GM18508 (cell line): ENCODE data around the gene HOMEZ.
"Not testable (repeated sequence)": the region's sequence is repeated elsewhere in the genome, so short reads cannot be mapped to it uniquely, and the experiment has no call there.

Source experiments
- ATAC-seq: cut with Tn5 transposase; IDR thresholded peaks from one replicate; pipeline ENCODE4 v1.9.1; 2021; ENCODE audit warnings: moderate number of reproducible peaks; ENCODE audit not compliant: insufficient read depth, unreplicated experiment

Gene HOMEZ

DNA sequence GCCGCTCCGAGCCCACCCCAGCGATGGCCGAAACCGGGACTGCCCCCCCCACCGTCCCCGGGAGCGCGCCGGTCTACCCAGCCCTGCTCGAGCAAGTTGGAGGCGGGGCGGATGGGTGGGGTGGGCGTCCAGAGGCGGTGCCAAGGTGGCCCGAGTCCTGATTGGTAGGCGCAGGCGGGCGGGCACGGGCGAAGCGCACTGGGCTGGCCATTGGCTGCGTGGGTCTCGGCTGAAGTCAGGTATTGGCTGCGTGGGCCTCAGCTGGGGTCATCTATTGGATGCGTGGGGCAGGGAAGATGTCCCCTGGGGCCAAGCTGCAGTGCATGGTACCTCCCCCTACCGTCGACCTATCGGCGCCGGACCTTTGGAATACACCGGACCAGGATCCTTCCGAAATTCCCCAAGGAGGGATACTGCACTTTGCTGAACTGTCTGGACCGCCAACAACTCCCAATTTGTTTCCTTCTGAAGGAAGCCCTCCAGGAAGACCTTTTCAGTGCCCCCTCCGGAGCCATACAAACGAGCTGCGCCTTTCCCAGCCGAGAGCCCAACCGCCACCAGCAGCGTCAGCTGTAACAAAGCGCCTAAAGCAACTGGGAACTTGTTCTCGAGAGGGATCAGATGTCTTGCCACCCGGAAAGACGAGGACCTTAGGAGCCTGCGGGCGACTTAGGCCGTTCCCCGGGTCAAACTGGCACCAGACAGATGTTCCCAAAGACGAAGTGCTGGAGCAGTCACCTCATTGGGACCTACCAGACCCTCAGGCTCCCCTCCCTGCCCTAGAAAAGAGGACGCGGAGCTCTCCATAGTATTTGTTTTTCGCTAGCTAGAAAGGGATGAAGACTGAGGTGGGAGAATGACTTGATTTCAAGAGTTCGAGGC is at the start of gene HOMEZ:
Gene HOMEZ, minus strand, starts transcription at position 113 of the 882 bp plus-strand sequence. CDS start 180 bp downstream, outside the sequence.
- peak; percentile 84 for ATAC-seq

DNA sequence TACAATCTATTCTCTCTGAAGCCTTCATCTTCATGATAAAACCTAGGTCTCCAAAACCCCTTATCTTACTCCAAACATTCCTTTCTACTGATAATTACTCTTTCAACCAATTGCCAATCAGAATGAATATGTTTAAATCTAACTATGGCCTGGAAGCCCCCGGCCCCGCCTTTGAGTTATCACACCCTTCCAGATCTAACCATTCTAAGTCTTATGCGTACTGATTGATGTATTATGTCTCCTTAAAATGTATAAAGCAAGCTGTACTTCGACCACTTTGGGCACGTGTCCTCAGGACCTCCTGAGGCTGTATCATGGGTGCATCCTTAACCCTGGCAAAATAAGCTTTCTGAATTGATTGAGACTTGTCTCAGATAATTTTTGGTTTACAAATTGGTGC is 49.7 kb upstream of the HOMEZ start:
- no peak for ATAC-seq

- no peak for ATAC-seq
Measured at GRCh38 chr14:23327947-23328744, 42.2 kb upstream of the HOMEZ start.

GRCh38 chr14:23326491-23327332 is 40.8 kb upstream of the HOMEZ start:
- no peak for ATAC-seq

DNA sequence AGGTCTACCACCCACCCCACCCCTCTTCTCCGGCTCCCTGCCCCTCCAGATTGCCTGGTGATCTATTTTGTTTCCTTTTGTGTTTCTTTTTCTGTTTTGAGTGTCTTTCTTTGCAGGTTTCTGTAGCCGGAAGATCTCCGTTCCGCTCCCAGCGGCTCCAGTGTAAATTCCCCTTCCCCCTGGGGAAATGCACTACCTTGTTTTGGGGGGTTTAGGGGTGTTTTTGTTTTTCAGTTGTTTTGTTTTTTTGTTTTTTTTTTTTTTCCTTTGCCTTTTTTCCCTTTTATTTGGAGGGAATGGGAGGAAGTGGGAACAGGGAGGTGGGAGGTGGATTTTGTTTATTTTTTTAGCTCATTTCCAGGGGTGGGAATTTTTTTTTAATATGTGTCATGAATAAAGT is 39.8 kb upstream of the HOMEZ start:
- not testable (repeated sequence) for ATAC-seq

- ATAC-seq = no peak
Measured at GRCh38 chr14:23324993-23325392, 39.1 kb upstream of the HOMEZ start.

DNA sequence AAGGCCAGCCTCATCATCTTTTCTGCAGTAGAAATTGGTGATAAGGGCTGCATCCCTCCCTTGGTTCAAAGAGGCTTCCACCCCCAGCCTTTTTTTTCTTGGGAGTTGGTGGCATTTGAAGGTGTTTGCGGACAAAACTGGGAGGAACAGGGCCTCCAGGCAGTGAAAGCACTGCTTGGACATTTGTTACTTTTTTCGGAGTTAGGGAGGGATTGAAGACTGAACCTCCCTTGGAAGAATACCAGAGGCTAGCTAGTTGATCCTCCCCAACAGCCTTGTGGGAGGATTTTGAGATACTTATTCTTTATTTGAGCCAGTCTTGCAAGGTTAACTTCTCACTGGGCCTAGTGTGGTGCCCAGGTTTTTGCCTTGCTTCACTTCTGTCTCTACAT is 38.5 kb upstream of the HOMEZ start:
- ATAC-seq = no peak

DNA sequence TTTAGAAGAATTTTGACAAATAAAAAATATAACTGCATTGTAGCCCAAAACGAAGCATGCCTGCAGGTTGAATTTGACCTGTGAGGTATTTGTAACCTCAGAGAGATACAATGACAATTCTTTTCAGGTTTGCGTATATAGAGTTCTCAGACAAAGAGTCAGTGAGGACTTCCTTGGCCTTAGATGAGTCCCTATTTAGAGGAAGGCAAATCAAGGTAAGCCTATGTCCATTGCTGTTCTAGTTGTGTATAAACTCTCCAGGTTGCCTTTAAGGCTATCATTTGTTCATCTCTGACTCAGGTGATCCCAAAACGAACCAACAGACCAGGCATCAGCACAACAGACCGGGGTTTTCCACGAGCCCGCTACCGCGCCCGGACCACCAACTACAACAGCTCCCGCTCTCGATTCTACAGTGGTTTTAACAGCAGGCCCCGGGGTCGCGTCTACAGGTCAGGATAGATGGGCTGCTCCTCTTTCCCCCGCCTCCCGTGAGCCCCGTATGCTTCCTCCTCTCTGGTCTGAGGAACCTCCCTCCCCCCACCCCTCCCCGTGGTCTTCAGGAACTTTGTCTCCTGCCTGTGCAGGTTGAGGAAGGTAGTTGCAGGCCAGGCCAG is 38.0 kb upstream of the HOMEZ start:
- no peak for ATAC-seq

DNA sequence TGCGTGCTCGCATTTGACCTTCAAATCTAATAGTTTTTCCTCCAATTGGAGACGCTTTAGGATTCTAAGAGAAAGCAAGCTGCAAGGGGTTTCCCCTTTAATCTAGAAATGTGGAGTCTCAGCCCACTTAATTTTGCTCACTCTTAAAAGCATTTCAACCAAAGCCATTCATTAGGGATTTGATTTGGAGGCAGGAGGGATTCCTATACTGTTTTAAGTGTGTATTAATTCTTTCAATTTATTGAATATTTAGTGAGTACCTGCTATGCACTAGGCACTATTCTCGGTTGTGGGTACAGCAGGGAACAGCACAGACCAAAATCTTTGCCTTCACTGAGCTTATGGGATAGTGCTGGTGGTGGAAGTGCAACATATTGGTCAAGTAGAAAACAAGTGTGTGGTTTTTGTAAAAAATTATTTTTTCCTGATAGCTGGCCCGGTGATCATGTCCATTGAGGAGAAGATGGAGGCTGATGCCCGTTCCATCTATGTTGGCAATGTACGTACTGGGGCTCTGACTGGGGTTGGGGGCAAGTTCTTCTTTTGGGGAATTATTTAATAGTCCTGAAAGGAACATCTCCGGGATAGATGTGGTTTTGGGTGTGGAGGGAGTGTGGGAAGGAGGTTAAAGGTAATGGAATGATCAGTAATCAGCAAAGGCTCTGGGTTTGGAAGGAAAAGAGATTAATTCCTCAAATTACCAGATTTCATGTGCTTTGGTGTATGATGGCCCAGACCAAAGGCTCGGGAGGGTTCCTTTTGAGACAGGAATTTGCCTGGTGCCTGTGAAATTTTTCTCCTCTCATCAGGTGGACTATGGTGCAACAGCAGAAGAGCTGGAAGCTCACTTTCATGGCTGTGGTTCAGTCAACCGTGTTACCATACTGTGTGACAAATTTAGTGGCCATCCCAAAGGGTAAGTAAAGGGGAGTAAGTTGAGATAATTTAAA is 36.9 kb upstream of the HOMEZ start:
- ATAC-seq = no peak

GRCh38 chr14:23321572-23322547 is 35.9 kb upstream of the HOMEZ start:
- no peak for ATAC-seq

- ATAC-seq = peak; percentile 90
Measured at GRCh38 chr14:23320584-23321571, 34.9 kb upstream of the HOMEZ start, which contains the start of gene PABPN1. PABPN1 (plus strand) TSS chr14:23321457; CDS start chr14:23321470, 13 bp downstream.

GRCh38 chr14:23319746-23320583 is 34.0 kb upstream of the HOMEZ start:
- ATAC-seq = no peak

GRCh38 chr14:23316300-23316699 is 30.4 kb upstream of the HOMEZ start:
- no peak for ATAC-seq

DNA sequence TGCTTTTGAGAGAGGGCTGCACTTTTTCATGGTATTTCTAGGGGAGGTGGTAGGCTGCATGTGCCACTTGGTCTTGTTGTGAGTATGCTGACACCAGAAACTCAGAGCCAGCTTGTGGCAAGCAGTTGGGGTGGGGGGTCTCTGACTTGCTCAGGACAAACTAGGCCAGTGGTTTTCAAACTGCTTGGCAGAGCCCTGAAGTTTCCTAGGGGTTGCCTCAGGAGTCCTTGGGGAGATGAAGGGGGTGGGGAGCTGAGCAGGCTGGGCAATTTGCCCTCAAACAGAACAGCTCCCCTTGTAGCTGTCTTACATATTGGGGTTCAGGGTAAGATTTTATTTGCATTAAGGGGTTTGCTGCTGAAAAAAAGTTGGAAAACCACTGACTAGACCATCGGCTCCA is 24.6 kb upstream of the HOMEZ start:
- ATAC-seq = no peak

- no peak for ATAC-seq
Measured at GRCh38 chr14:23308721-23309445, 23.0 kb upstream of the HOMEZ start.
